Measurements from ENCODE around the gene LSR.

Gene LSR, protein sequence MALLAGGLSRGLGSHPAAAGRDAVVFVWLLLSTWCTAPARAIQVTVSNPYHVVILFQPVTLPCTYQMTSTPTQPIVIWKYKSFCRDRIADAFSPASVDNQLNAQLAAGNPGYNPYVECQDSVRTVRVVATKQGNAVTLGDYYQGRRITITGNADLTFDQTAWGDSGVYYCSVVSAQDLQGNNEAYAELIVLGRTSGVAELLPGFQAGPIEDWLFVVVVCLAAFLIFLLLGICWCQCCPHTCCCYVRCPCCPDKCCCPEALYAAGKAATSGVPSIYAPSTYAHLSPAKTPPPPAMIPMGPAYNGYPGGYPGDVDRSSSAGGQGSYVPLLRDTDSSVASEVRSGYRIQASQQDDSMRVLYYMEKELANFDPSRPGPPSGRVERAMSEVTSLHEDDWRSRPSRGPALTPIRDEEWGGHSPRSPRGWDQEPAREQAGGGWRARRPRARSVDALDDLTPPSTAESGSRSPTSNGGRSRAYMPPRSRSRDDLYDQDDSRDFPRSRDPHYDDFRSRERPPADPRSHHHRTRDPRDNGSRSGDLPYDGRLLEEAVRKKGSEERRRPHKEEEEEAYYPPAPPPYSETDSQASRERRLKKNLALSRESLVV

DNA sequence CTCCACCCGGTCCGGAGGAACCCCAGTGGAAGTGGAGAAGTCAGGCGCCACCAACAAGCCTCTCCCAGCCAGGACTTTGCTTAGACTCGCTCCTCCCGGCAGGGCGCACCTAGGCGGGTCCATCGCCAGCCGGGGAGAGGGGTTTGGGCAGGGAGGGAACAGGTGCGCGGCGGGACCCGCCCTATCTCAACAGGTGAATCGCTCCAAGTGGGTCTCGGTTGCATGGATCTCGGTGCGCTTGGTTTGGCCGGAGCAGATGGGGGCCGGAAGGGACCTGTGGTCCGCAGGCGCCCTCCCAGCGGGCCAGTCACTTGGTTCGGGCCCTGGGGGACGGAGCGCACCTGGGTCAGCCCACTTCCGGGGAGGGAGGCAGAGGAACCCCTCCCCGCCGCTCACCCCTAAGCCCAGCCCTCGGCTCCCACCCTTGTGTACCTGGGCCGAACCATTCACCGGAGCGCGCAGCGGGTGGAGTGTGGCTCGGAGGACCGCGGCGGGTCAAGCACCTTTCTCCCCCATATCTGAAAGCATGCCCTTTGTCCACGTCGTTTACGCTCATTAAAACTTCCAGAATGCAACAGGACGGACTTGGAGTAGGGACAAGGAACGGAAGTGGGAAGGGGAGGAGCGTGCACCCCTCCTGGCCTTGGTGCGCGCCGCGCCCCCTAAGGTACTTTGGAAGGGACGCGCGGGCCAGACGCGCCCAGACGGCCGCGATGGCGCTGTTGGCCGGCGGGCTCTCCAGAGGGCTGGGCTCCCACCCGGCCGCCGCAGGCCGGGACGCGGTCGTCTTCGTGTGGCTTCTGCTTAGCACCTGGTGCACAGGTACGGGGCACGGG, at the start of gene LSR:
TSS of gene LSR (plus strand) at position 693 of the 836 bp plus-strand sequence. CDS start at position 714, 21 bp downstream.
- in situ Hi-C loops (cut with HindIII; ENCODE audit: low sequenced_read_pairs): no loop called here

- in situ Hi-C loops (cut with HindIII; ENCODE audit: low sequenced_read_pairs): no loop called here
Observed at GRCh38 chr19:35199481-35199880, 49.3 kb upstream of the LSR start.

DNA sequence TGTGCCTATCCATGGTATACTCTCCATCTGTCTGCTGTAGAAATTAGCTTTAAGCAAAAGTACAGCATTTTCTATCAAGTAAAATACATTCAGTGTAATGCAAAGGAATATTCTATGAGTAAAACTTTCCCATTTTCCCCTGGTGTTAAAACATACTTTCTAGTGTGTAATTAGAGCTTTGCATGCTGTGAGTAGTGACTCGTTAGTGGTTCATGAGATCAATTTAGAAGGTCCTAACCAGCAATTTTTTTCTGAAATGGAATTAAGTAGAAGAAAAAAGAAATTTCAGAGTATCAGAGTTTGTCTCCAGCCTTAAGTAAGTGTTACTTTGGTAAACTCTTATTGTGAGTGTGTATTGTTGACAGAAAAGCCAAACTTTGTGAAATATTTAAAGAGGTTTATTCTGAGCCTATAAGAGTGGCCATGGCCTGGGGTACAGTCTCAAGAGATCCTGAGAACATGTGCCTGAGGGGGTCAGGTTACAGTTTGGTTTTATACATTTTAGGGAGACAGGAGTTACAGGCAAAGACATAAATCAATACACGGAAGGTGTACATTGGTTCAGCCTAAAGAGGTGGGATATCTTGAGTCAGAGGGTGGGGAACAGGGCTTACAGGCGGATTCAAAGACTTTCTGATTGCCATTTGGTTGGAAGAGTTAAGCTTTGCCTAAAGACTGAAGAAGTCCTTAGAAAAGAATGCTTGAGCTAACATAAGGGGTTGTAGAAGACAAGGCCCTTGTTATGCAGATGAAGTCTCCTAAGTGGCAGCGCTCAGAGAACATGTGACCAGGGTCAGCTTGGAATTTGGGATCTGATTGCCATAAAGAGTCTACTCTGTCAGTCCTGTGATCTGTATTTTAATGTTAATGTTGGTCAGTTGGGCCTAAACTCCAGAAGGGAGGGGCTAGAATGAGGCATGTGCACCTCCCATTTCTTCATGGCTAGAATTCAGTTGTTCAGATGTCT, 45.8 kb upstream of the LSR start:
- in situ Hi-C loops (cut with HindIII; ENCODE audit: low sequenced_read_pairs): no loop called here

- in situ Hi-C loops (cut with HindIII; ENCODE audit: low sequenced_read_pairs): no loop called here
Observed at GRCh38 chr19:35204799-35205732, 43.7 kb upstream of the LSR start.

GRCh38 chr19:35205733-35206323, 43.0 kb upstream of the LSR start:
- in situ Hi-C loops (cut with HindIII; ENCODE audit: low sequenced_read_pairs): no loop called here

- in situ Hi-C loops (cut with HindIII; ENCODE audit: low sequenced_read_pairs): no loop called here
Observed at GRCh38 chr19:35206379-35206778, 42.4 kb upstream of the LSR start.

DNA sequence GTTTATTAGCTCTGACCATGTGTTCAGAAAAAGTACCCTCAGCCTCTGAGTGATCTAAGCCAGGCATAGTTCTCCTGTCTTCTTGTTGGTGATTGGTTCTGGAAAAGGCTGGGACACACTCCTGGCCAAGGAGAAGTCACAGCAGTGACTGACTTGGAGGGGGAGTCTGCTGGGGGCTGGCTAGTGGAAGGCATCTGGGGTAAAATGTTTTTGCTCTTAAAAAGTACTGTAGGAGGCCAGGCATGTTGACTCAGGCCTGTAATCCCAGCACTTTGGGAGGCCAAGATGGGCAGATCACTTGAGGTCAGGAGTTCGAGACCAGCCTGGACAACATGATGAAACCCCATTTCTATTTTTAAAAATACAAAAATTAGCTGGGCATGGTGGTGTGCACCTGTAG, 41.9 kb upstream of the LSR start:
- in situ Hi-C loops (cut with HindIII; ENCODE audit: low sequenced_read_pairs): no loop called here

DNA sequence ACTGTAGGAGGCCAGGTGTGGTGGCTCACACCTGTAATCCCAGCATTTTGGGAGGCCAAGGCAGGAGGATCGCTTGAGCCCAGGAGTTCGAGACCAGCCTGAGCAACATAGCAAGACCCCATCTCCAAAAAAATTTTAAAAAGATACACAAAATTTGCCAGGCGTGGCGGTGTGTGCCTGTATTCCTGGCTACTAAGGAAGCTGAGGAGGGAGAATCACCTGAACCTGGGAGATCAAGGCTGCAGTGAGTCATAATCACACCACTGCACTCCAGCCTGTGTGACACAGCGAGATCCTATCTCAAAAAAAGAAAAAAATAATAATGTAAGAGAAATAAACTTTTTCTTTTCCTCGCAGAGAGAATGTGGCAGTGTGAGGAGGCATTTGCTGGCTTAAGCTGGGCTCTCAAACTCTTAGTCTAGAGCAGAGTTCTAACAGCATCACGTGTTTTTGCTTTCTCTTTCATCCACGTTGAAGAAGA, 41.4 kb upstream of the LSR start:
- in situ Hi-C loops (cut with HindIII; ENCODE audit: low sequenced_read_pairs): no loop called here

GRCh38 chr19:35208121-35208520, 40.7 kb upstream of the LSR start:
- in situ Hi-C loops (cut with HindIII; ENCODE audit: low sequenced_read_pairs): no loop called here

- in situ Hi-C loops (cut with HindIII; ENCODE audit: low sequenced_read_pairs): no loop called here
Observed at GRCh38 chr19:35209646-35210045, 39.2 kb upstream of the LSR start.

- in situ Hi-C loops (cut with HindIII; ENCODE audit: low sequenced_read_pairs): no loop called here
Observed at GRCh38 chr19:35211545-35212230, 37.1 kb upstream of the LSR start.

DNA sequence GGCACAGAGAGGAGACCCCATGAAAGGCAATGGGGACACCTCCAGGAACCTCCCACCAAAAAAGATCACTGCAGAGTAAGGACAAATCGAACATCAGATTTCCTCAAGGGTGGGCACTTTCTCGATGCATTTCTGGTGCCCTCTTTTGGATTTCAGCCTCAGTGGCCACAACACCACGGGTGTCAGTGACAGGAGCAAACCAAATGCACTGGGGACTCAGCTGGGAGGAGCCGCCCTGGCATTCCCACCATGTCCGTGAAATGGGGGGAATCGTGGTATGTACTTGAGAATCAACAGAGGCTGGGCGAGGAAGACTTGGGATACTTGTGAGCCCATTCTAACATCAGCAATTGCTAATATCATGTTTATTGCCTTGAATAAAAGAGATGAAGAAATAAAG, 36.6 kb upstream of the LSR start:
- in situ Hi-C loops (cut with HindIII; ENCODE audit: low sequenced_read_pairs): no loop called here

- in situ Hi-C loops (cut with HindIII; ENCODE audit: low sequenced_read_pairs): no loop called here
Observed at GRCh38 chr19:35213663-35214632, 34.9 kb upstream of the LSR start.

DNA sequence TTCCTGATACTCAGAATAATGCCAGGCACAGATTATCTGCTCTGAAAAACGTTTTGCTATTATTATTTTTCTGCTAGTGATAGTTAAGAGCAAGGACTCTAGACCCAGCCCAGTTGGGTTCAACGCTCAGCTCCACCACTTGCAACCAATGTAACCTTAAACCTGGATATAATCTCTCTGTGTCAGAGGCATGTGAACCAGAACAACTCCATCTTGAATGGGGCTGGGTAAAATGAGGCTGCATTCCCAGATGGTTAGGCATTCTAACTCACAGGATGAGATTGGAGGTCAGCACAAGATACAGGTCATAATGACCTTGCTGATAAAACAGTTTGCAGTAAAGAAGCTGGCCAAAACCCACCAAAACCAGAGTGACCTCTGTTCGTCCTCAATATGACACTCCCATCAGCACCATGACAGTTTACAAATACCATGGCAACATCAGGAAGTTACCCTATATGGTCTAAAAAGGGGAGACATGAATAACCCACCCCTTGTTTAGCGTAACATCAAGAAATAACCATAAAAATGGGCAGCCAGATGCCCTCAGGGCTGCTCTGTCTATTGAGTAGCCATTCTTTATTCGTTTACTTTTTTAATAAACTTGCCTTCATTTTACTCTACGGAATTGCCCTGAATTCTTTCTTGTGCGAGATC, 33.9 kb upstream of the LSR start:
- in situ Hi-C loops (cut with HindIII; ENCODE audit: low sequenced_read_pairs): no loop called here

DNA sequence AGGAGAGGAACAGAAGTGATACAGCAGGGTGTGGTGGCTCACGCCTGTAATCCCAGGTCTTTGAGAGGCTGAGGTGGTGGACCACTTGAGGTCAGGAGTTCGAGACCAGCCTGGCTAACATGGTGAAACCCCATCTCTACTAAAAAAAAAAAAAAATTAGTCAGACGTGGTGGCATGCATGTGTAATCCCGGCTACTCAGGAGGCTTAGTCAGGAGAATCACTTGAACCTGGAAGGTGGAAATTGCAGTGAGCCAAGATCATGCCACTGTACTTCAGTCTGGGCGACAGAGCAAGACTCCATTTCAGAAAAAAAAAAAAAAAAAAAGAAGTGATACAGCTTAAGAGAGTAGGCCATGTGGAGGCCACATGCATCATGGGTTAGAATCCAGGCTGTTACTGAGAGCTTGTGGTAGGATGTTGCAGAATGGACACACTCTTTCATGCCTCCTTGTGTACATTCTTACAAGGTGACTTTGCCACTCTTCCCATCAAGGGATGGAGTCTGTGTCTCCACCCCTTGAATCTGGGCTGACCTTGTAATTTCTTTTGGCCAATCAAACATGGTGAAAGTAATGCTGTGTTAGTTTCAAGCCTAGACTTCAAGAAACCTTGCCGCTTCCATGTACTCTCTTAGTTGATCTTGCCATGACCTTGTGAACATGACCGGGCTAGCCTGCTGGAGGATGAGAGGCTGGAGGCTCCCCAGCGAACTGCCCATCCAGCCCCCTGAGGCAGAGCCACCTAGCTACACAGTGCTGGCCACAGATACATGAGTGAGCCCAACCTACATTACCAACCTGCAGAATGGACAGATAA, 32.6 kb upstream of the LSR start:
- in situ Hi-C loops (cut with HindIII; ENCODE audit: low sequenced_read_pairs): no loop called here

All from DLD1 (cell line).